HFF-Myc (cell line): ENCODE results near the gene RNF217.

ENCODE experiments used
- DNase-seq: peaks from one replicate; pipeline ENCODE4 v3.0.0-alpha.2; 2011; ENCODE audit warnings: low read depth; ENCODE audit errors: extremely low read depth
- H3K4me3 ChIP-seq: replicated peaks from 2 replicates; pipeline ENCODE4 v1.5.1; 2011; ENCODE audit warnings: low read depth, mild to moderate bottlenecking, control low read depth, low read length
- CTCF ChIP-seq: IDR thresholded peaks from 2 replicates; pipeline ENCODE4 v1.5.1; 2012; ENCODE audit warnings: mild to moderate bottlenecking, low read depth, low read length, control low read depth; ENCODE audit errors: missing control alignments

The RNF217 gene

DNA sequence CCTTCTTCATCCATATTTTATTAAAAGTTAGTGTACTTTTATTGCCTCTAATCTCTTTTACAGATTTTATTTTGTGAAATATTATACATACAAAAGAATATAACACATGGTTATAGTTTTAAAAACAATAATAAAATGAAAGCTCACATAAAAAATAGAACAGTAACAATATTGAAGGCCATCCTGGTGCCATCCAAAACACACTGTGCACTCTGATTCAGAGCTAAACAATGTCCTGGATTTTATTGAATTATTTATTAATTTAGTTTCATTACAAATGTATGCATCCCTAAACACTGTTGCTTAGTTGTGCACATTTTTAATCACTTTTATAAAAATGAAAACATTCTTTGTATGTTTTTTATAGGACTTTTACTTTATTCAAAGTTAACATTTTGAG is 32.9 kb downstream of the RNF217 start:
- no peak for DNase-seq
- TF ChIP-seq CTCF, result no peak
- H3K4me3 ChIP-seq, result no peak overlapping the region

GRCh38 chr6:124995645-124996325 is 33.5 kb downstream of the RNF217 start:
- no peak for DNase-seq
- no peak for TF ChIP-seq CTCF
- no peak overlapping the region for H3K4me3 ChIP-seq

GRCh38 chr6:124996411-124996810 is 34.2 kb downstream of the RNF217 start:
- no peak for TF ChIP-seq CTCF
- no peak for DNase-seq
- no peak overlapping the region for H3K4me3 ChIP-seq

DNA sequence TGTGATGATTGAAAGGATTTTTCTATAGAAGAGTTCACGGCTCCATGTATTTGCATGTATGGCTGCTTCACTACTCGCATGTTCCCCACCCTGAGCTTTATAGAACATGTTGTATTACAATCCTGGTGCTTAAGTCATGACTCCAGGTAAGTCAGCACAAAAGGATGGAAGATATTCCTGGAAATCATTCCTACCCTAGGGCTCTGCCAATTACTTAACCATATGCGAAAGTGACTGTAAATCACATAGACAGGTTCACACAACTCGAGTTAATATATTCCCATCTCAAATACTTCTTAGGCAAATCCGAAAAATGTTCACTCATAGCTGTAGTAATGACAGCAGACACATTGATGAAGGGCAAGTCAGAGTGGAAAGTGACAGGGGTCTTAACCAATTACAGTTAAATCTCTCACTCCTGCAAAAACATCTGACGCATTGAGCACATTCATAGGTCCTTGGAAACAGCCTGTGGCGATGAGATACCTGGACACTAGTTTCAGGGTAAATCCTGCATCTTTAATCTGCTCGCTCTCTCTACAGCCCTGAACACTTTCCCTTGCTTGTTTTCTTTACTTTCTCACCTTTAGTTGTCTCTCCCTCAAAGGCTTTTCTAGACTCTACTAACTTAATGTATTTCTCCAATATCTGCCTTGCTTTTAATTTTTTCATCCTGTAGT is 35.1 kb downstream of the RNF217 start:
- no peak for TF ChIP-seq CTCF

GRCh38 chr6:124999105-124999764 is 37.0 kb downstream of the RNF217 start:
- DNase-seq, result no peak
- TF ChIP-seq CTCF, result no peak
- H3K4me3 ChIP-seq, result no peak overlapping the region

More for the DNA sequence above, 35.1 kb downstream of the RNF217 start:
- H3K4me3 ChIP-seq, result no peak overlapping the region
- DNase-seq, result no peak

GRCh38 chr6:125001684-125002405 is 39.6 kb downstream of the RNF217 start:
- DNase-seq, result no peak
- no peak overlapping the region for H3K4me3 ChIP-seq

More at GRCh38 chr6:125001684-125002405, 39.6 kb downstream of the RNF217 start:
- no peak for TF ChIP-seq CTCF
